WTC11 (cell line): ENCODE results near the gene TRIM51.
"Not testable (repeated sequence)": the region's sequence is repeated elsewhere in the genome, so short reads cannot be mapped to it uniquely, and the experiment has no call there.

Experiments used
- FOXK1 ChIP-seq: sonication (generic); formaldehyde crosslinking; IDR thresholded peaks from 2 replicates; pipeline ENCODE4 v1.8.0; 2022; ENCODE audit warnings: mild to moderate bottlenecking, moderate library complexity, missing genetic modification reagents
- MAX ChIP-seq: sonication (generic); formaldehyde crosslinking; IDR thresholded peaks from 2 replicates; pipeline ENCODE4 v1.8.0; 2022; ENCODE audit warnings: mild to moderate bottlenecking, missing genetic modification reagents
- NFE2L1 ChIP-seq: sonication (generic); formaldehyde crosslinking; IDR thresholded peaks from 2 replicates; pipeline ENCODE4 v1.8.1; 2023; ENCODE audit warnings: missing genetic modification reagents
- TCF7 ChIP-seq: sonication (generic); formaldehyde crosslinking; IDR thresholded peaks from 2 replicates; pipeline ENCODE4 v1.8.0; 2022; ENCODE audit warnings: mild to moderate bottlenecking, low read depth, missing genetic modification reagents, moderate library complexity
- USF2 ChIP-seq: sonication (generic); formaldehyde crosslinking; IDR thresholded peaks from 2 replicates; pipeline ENCODE4 v1.8.1; 2023; ENCODE audit warnings: mild to moderate bottlenecking, missing genetic modification reagents, moderate library complexity
- ZBTB21 ChIP-seq: sonication (generic); formaldehyde crosslinking; IDR thresholded peaks from 2 replicates; pipeline ENCODE4 v1.8.1; 2023; ENCODE audit warnings: mild to moderate bottlenecking, missing genetic modification reagents, borderline replicate concordance
- TF ChIP-seq, protein P1 (sequence below): sonication (generic); formaldehyde crosslinking; IDR thresholded peaks from 2 replicates; pipeline ENCODE4 v1.8.0; 2022; ENCODE audit warnings: mild to moderate bottlenecking, missing genetic modification reagents
- TF ChIP-seq, protein P2 (sequence below): fragments of 200-600 bp; IDR thresholded peaks from 2 replicates; pipeline ENCODE4 v1.8.0; 2022; ENCODE audit warnings: antibody characterized with exemption
- TF ChIP-seq, protein P3 (sequence below): sonication (generic); formaldehyde crosslinking; IDR thresholded peaks from 2 replicates; pipeline ENCODE4 v1.8.0; 2022; ENCODE audit warnings: mild to moderate bottlenecking, missing genetic modification reagents
- TF ChIP-seq, protein P4 (sequence below): sonication (generic); formaldehyde crosslinking; IDR thresholded peaks from 2 replicates; pipeline ENCODE4 v1.8.1; 2022; ENCODE audit warnings: low read depth, missing genetic modification reagents, borderline replicate concordance
- TF ChIP-seq, protein P5 (sequence below): sonication (generic); formaldehyde crosslinking; conservative IDR thresholded peaks from 2 replicates; pipeline ENCODE4 v1.8.1; 2023; ENCODE audit warnings: mild to moderate bottlenecking, low read depth, missing genetic modification reagents, moderate library complexity

DNA sequence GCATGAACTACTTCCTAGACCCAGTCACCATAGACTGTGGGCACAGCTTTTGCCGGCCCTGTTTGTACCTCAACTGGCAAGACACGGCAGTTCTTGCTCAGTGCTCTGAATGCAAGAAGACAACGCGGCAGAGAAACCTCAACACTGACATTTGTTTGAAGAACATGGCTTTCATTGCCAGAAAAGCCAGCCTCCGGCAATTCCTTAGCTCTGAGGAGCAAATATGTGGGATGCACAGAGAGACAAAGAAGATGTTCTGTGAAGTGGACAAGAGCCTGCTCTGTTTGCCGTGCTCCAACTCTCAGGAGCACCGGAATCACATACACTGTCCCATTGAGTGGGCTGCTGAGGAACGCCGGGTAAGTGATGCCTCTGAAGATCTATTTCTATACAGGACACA, 2.4 kb downstream of the TRIM51 start:
- TF ChIP-seq, protein P1, sequence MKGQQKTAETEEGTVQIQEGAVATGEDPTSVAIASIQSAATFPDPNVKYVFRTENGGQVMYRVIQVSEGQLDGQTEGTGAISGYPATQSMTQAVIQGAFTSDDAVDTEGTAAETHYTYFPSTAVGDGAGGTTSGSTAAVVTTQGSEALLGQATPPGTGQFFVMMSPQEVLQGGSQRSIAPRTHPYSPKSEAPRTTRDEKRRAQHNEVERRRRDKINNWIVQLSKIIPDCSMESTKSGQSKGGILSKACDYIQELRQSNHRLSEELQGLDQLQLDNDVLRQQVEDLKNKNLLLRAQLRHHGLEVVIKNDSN (CRISPR knock-in tag) = not testable (repeated sequence)
- TF ChIP-seq, protein P2, sequence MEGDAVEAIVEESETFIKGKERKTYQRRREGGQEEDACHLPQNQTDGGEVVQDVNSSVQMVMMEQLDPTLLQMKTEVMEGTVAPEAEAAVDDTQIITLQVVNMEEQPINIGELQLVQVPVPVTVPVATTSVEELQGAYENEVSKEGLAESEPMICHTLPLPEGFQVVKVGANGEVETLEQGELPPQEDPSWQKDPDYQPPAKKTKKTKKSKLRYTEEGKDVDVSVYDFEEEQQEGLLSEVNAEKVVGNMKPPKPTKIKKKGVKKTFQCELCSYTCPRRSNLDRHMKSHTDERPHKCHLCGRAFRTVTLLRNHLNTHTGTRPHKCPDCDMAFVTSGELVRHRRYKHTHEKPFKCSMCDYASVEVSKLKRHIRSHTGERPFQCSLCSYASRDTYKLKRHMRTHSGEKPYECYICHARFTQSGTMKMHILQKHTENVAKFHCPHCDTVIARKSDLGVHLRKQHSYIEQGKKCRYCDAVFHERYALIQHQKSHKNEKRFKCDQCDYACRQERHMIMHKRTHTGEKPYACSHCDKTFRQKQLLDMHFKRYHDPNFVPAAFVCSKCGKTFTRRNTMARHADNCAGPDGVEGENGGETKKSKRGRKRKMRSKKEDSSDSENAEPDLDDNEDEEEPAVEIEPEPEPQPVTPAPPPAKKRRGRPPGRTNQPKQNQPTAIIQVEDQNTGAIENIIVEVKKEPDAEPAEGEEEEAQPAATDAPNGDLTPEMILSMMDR = not testable (repeated sequence)
- not testable (repeated sequence) for TF ChIP-seq TCF7 (CRISPR knock-in tag); NFE2L1 (CRISPR knock-in tag); FOXK1 (CRISPR knock-in tag); ZBTB21; USF2 (CRISPR knock-in tag); MAX (CRISPR knock-in tag)
- TF ChIP-seq, protein P3, sequence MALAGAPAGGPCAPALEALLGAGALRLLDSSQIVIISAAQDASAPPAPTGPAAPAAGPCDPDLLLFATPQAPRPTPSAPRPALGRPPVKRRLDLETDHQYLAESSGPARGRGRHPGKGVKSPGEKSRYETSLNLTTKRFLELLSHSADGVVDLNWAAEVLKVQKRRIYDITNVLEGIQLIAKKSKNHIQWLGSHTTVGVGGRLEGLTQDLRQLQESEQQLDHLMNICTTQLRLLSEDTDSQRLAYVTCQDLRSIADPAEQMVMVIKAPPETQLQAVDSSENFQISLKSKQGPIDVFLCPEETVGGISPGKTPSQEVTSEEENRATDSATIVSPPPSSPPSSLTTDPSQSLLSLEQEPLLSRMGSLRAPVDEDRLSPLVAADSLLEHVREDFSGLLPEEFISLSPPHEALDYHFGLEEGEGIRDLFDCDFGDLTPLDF (CRISPR knock-in tag) = not testable (repeated sequence)
- TF ChIP-seq, protein P4, sequence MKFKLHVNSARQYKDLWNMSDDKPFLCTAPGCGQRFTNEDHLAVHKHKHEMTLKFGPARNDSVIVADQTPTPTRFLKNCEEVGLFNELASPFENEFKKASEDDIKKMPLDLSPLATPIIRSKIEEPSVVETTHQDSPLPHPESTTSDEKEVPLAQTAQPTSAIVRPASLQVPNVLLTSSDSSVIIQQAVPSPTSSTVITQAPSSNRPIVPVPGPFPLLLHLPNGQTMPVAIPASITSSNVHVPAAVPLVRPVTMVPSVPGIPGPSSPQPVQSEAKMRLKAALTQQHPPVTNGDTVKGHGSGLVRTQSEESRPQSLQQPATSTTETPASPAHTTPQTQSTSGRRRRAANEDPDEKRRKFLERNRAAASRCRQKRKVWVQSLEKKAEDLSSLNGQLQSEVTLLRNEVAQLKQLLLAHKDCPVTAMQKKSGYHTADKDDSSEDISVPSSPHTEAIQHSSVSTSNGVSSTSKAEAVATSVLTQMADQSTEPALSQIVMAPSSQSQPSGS = not testable (repeated sequence)
- TF ChIP-seq, protein P5, sequence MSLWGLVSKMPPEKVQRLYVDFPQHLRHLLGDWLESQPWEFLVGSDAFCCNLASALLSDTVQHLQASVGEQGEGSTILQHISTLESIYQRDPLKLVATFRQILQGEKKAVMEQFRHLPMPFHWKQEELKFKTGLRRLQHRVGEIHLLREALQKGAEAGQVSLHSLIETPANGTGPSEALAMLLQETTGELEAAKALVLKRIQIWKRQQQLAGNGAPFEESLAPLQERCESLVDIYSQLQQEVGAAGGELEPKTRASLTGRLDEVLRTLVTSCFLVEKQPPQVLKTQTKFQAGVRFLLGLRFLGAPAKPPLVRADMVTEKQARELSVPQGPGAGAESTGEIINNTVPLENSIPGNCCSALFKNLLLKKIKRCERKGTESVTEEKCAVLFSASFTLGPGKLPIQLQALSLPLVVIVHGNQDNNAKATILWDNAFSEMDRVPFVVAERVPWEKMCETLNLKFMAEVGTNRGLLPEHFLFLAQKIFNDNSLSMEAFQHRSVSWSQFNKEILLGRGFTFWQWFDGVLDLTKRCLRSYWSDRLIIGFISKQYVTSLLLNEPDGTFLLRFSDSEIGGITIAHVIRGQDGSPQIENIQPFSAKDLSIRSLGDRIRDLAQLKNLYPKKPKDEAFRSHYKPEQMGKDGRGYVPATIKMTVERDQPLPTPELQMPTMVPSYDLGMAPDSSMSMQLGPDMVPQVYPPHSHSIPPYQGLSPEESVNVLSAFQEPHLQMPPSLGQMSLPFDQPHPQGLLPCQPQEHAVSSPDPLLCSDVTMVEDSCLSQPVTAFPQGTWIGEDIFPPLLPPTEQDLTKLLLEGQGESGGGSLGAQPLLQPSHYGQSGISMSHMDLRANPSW (CRISPR knock-in tag) = not testable (repeated sequence)
